ENCODE results near the gene SPTAN1.

DNA sequence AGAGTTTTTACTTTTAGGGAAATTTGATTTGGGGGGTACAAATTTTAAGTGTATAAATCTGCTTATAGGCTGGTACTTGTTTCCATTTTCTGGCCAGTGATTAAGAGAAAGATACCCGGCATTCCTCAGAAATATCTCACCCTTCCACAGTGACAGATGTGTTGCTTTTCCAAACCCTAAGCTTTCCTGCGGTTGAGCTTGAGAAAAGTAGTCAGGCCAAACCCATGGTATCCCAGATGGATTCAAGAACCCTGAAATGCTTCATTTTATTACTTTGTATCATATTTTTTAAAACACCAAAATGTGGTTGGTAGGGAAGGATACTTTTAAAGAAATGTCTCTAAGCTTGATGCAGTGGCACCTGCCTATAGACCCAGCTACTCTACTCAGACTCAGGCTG, 23.5 kb downstream of the SPTAN1 start:
- TF ChIP-seq, protein P1, sequence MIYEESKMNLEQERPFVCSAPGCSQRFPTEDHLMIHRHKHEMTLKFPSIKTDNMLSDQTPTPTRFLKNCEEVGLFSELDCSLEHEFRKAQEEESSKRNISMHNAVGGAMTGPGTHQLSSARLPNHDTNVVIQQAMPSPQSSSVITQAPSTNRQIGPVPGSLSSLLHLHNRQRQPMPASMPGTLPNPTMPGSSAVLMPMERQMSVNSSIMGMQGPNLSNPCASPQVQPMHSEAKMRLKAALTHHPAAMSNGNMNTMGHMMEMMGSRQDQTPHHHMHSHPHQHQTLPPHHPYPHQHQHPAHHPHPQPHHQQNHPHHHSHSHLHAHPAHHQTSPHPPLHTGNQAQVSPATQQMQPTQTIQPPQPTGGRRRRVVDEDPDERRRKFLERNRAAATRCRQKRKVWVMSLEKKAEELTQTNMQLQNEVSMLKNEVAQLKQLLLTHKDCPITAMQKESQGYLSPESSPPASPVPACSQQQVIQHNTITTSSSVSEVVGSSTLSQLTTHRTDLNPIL (CRISPR knock-in tag; IDR thresholded peaks at IDR 0.05; ENCODE audit: low read depth), result no peak
- no peak for TF ChIP-seq CSRNP3 (CRISPR knock-in tag; IDR thresholded peaks at IDR 0.05)

Measured in SK-N-SH treated with all-trans-retinoic acid at 6 μM for 48 hours (cell line).